Effector CD4-positive, alpha-beta T cell (primary cell): Measurements from ENCODE around the gene OR5M8. TPM values are rescaled to one million over a fixed set of nuclear protein-coding genes. Genes with fewer than 3 reads are reported as not detected.

ENCODE experiments used
- DNase-seq: peaks from one replicate; pipeline ENCODE4 v3.0.0-alpha.2; 2020
- total RNA-seq: gene quantifications from one replicate; lab custom pipeline; 2026; lab: John Stamatoyannopoulos, UW

Gene OR5M8
- not detected for total RNA-seq

- DNase-seq = no peak
These were observed at the start of gene OR5M8 for GRCh38 chr11:56491270-56491669. OR5M8 (minus strand) TSS chr11:56491370; CDS start chr11:56491370, 0 bp downstream.

GRCh38 chr11:56533054-56533740 is 42.0 kb upstream of the OR5M8 start:
- DNase-seq = no peak

DNA sequence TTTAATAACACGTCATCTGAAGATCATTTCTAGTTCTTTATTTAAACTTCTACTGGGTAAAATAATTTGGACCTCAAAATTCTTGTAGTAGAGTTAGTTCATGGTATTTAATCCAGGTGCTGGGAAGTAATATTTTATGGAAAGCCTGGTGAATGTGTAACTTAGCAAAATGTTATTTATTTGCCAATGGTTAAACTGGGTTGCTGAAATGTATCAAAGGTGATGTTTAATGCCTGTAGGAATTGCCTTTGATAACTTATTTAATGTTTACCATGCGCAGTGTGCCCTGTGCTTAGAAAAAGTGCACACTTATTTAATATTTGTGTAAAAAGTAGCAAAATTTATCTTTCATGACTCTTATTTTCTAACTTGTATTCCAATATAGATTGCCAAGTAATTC is 40.7 kb upstream of the OR5M8 start:
- DNase-seq = no peak

GRCh38 chr11:56522008-56522407 is 30.8 kb upstream of the OR5M8 start:
- no peak for DNase-seq

DNA sequence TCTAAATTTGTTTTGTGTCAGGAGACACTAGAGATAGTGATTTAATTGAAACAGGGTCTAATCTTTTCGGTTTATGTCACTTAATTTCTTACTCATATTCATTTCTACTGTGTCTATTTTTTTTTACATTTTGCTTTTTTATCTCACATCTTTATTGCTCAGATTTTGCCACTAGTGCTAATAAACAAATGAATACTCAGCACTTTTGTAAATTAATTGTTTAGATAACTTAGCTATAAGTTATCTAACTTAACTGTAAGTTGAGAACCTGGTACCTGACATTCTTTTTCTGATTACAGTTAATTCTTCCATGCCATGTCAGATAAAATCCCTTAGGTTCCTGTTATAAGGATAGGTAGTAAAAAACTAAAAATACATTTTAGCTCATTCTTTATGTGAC is 22.1 kb upstream of the OR5M8 start:
- DNase-seq = no peak

DNA sequence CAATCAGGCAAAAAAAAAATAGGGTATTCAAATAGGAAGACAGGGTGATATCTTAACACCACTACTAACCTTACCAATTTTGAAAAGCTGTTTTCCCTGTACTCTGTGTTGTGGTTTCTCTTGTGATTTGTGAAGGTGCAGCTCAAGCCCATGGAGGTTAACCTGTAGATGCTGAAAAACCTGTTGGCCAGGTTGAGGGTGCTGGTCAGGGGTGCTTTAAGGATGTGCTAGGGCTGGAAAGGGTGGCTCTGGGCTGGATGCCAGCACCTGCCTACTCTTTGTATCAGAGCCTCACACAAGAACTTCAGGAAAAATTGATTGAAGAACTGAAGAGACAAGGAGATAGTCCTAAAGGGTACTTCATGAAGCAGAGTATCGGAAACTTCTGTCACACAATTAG is 18.3 kb upstream of the OR5M8 start:
- DNase-seq = no peak

GRCh38 chr11:56497010-56497409 is 5.8 kb upstream of the OR5M8 start:
- no peak for DNase-seq

DNA sequence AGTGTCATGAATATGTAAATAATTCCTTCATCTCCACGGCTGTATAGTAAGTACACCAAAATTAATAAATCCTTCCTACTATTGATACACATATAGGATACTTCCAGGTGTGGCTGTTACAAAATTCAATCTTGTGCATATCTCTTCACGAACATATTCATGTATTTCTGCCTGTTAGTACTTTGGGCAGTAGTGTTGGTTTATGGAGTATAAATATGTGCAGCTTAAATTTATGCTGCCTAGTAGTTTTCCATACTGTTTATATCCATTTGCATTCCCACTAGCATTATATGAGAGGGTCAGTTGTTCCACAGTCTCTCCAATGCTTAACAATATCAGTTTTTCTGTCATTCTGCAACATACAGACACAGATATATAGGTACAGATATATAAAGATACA is 3.9 kb upstream of the OR5M8 start:
- no peak for DNase-seq

GRCh38 chr11:56486801-56487200 is 4.4 kb downstream of the OR5M8 start:
- no peak for DNase-seq

DNA sequence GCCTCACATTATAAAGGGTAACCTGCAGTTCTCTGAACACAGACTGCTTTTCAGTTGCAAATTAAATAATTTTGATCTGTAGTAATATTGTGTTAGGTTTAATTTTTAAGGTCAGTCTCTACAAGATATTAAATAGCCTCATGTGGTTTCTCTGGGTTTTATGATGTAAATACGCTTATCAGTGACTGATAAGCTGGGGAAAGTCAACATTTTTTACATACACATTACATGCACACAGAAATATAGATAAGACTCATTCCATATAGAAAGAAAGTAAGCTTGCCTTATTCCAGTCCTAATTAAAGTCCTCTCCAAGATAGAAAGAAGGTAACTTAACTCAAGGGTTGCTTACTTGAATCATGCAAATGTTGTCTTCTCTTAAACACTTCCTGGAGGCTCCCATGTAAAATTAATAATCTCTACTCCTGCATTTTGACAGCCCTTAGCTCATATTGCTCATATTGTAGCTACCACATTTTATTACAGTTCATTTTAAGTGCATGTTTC is 16.4 kb downstream of the OR5M8 start:
- DNase-seq = no peak

- no peak for DNase-seq
These were observed 17.9 kb downstream of the OR5M8 start, which contains the start of gene OR5M3 for GRCh38 chr11:56473252-56473651. OR5M3 (minus strand) TSS chr11:56473352; CDS start chr11:56470497, 2,855 bp downstream.

DNA sequence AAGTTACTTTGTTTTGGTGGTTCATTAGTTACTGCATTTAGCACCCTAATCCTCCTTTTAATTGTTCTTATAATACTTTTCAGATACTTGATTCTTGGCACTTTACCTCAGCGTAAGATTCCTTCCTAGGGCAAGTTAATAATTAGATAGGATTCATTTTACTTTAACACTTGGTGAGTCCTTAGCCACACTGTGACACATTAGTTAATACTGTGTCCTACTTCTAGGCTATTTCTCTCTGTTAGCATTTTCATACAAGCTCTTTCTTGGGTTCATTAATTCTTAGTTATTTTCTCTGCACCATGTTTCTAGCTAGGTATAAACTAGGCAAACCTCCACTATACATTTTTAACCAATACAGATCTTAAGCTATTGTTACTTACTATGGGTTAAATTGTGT is 34.1 kb downstream of the OR5M8 start:
- no peak for DNase-seq

- DNase-seq = no peak
These were observed 37.6 kb downstream of the OR5M8 start for GRCh38 chr11:56453521-56453920.
